Smooth muscle cell (in vitro differentiated cells): ENCODE data around the gene CLDN11. TPM values are rescaled to one million over a fixed set of nuclear protein-coding genes. Genes with fewer than 3 reads are reported as not detected.

ENCODE experiments used
- DNase-seq: peaks from one replicate; lab custom pipeline; 2025; ENCODE audit not compliant: unreplicated experiment; lab: John Stamatoyannopoulos, UW
- H2AFZ ChIP-seq: fragments of 200-600 bp; sonication (generic); 2 replicates; pipeline ENCODE4 v1.6.0; 2016; ENCODE audit warnings: antibody characterized with exemption, low read depth, mild to moderate bottlenecking
- H3F3A ChIP-seq: fragments of 200-600 bp; sonication (generic); 2 replicates; pipeline ENCODE4 v1.6.0; 2017; ENCODE audit warnings: antibody characterized with exemption, low read depth
- H3K27ac ChIP-seq: fragments of 200-600 bp; sonication (generic); 2 replicates; pipeline ENCODE4 v1.5.1; 2016; ENCODE audit warnings: low read depth, mild to moderate bottlenecking
- H3K27me3 ChIP-seq: fragments of 200-600 bp; sonication (generic); 2 replicates; pipeline ENCODE4 v1.6.1; 2016; ENCODE audit warnings: low read depth, mild to moderate bottlenecking
- H3K36me3 ChIP-seq: fragments of 200-600 bp; sonication (generic); 2 replicates; pipeline ENCODE4 v1.5.1; 2016; ENCODE audit warnings: low read depth
- H3K4me1 ChIP-seq: fragments of 200-600 bp; sonication (generic); 2 replicates; pipeline ENCODE4 v1.5.1; 2016; ENCODE audit warnings: low read depth
- H3K4me2 ChIP-seq: fragments of 200-600 bp; sonication (generic); 2 replicates; pipeline ENCODE4 v1.6.0; 2016; ENCODE audit warnings: mild to moderate bottlenecking
- H3K4me3 ChIP-seq: fragments of 200-600 bp; sonication (generic); 2 replicates; pipeline ENCODE4 v1.5.1; 2016; ENCODE audit warnings: mild to moderate bottlenecking
- H3K79me2 ChIP-seq: fragments of 200-600 bp; sonication (generic); 2 replicates; pipeline ENCODE4 v1.6.0; 2016; ENCODE audit warnings: low read depth, mild to moderate bottlenecking
- H3K9ac ChIP-seq: fragments of 200-600 bp; sonication (generic); 2 replicates; pipeline ENCODE4 v1.6.0; 2016; ENCODE audit warnings: low read depth
- H3K9me3 ChIP-seq: fragments of 200-600 bp; sonication (generic); replicated peaks from 2 replicates; pipeline ENCODE4 v1.5.1; 2016; ENCODE audit warnings: low read depth
- H4K20me1 ChIP-seq: fragments of 200-600 bp; sonication (generic); 2 replicates; pipeline ENCODE4 v1.6.0; 2016; ENCODE audit warnings: low read depth
- WGBS: methylation state at CpG from one replicate; pipeline ENCODE4 v1.1.7; 2016; ENCODE audit warnings: low lambda C conversion rate; 5-methylcytosine and 5-hydroxymethylcytosine counted together
- polyA plus RNA-seq: library from polyadenylated mRNA; unstranded; fragments of >200 nt; fragmentation: Nextera tagmentation; extraction: Ambion mirVana; gene quantifications from 2 replicates; pipeline ENCODE4 v1.2.1, GENCODE V29; 2016
- total RNA-seq: library from RNA; depleted of rRNA; stranded (reverse); fragments of >200 nt; gene quantifications from 2 replicates; pipeline ENCODE4 v1.2.3, GENCODE V29; 2014
- TF ChIP-seq, protein P1 (sequence below): fragments of 200-600 bp; sonication (generic); IDR thresholded peaks from 2 replicates; pipeline ENCODE4 v1.5.1; 2017; ENCODE audit warnings: borderline replicate concordance, mild to moderate bottlenecking, antibody characterized with exemption; ENCODE audit not compliant: insufficient read depth, poor library complexity, severe bottlenecking

CLDN11 gene
- total and polyA plus RNA-seq, 2 experiments from 2014 or later = 1.0 to 4.2 TPM

DNA sequence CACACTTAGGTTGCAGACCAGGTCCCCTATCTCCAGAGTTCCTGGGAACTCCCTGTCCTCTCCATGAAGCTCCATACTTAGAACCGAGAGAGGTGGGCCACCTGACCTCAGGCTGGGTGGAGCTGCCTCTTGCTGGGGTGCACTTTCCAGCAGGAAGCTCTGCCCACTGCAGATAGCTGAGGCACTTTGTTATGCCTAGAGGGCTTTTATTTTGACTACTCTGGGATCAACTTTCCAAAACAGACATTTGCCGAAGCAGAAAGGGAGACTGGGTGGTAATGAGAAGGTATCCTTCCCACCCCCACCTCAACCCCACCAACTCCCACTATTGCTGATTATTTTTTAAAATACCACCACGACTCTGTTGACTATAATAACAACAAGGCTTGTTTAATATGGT is 54.7 kb downstream of the CLDN11 start:
- Histone ChIP-seq H4K20me1 (no peaks in the 10 kb centered on the region), H3K36me3 (no peaks in the 10 kb centered on the region), H3K4me1 (peaks cover 10% of the 10 kb centered on the region), H3K4me2 (no peak overlapping the region), H3K4me3 (no peak overlapping the region), H3K79me2 (no peaks in the 10 kb centered on the region), H3K27me3 (no peaks in the 10 kb centered on the region), H2AFZ (no peak overlapping the region), H3K9me3 (no peaks in the 10 kb centered on the region), H3K27ac (no peak overlapping the region), H3F3A (peaks cover 3% of the 10 kb centered on the region), H3K9ac (no peak overlapping the region)
- 45% methylated on average over 3 of the region's 3 CpGs for WGBS
- TF ChIP-seq, protein P1, sequence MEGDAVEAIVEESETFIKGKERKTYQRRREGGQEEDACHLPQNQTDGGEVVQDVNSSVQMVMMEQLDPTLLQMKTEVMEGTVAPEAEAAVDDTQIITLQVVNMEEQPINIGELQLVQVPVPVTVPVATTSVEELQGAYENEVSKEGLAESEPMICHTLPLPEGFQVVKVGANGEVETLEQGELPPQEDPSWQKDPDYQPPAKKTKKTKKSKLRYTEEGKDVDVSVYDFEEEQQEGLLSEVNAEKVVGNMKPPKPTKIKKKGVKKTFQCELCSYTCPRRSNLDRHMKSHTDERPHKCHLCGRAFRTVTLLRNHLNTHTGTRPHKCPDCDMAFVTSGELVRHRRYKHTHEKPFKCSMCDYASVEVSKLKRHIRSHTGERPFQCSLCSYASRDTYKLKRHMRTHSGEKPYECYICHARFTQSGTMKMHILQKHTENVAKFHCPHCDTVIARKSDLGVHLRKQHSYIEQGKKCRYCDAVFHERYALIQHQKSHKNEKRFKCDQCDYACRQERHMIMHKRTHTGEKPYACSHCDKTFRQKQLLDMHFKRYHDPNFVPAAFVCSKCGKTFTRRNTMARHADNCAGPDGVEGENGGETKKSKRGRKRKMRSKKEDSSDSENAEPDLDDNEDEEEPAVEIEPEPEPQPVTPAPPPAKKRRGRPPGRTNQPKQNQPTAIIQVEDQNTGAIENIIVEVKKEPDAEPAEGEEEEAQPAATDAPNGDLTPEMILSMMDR = no peak
- no peak for DNase-seq

DNA sequence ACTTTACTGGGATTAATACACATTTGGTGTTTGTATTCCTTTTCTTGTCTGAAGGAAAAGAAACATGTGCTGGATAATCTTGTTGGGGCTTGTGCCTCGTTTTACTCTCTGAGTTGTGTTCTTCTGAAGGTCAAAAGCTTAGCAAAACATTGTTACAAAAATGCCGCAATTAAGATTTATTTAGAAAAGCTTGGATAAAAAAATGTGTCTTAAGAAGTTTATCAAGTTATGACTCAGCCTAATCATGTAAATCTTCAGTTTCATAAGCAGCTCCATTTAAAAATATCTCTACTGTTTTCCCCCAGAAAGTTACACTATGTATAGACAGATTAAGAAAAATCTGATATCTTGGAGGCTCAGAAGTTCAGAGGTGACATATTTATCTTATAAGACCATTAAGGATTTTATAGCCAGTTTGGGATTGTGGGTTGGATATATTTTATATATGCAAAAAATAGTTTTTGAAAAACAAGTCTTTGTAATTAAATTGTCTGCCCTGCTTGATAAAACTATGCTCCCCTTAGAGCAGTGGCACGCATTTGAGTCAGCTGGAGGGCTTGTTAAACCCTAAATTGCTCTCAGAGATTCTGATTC is 56.5 kb downstream of the CLDN11 start:
- TF ChIP-seq, protein P1 = no peak
- Histone ChIP-seq H3K27me3 (no peaks in the 10 kb centered on the region), H3K9me3 (no peaks in the 10 kb centered on the region), H3K4me3 (no peak overlapping the region), H2AFZ (no peak overlapping the region), H4K20me1 (no peaks in the 10 kb centered on the region), H3K27ac (no peak overlapping the region), H3K36me3 (no peaks in the 10 kb centered on the region), H3K4me2 (no peak overlapping the region), H3F3A (no peaks in the 10 kb centered on the region), H3K79me2 (no peaks in the 10 kb centered on the region), H3K9ac (no peak overlapping the region), H3K4me1 (peaks cover 4% of the 10 kb centered on the region)
- no peak for DNase-seq
- WGBS = 59% methylated on average over 3 of the region's 3 CpGs

DNA sequence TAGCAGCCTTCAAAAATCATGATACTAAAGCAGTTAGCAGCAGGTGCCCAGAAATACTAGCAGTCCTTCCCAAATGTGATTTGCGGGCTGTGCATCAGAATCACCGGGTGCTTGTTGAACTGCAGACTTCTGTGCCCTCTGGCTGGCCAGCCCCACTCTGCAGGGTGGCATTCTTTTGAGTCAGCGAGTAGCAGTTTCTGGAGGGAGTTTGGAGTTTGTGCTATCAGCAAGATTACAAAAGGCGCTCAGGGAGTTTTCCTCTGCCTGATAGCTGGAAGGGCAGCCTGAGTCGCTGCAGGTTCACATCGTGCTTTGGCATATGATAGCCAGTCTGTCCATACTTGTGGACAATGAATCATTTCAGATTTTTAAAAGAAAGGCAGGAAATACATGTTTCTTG is 57.6 kb downstream of the CLDN11 start:
- 55% methylated on average over 6 of the region's 6 CpGs for WGBS

More for the DNA sequence above, 57.6 kb downstream of the CLDN11 start:
- Histone ChIP-seq H3F3A (no peaks in the 10 kb centered on the region), H3K36me3 (no peaks in the 10 kb centered on the region), H3K9ac (no peak overlapping the region), H3K27me3 (no peaks in the 10 kb centered on the region), H3K4me2 (no peak overlapping the region), H3K9me3 (no peaks in the 10 kb centered on the region), H4K20me1 (no peaks in the 10 kb centered on the region), H2AFZ (no peak overlapping the region), H3K4me1 (no peaks in the 10 kb centered on the region), H3K27ac (no peak overlapping the region), H3K4me3 (no peak overlapping the region), H3K79me2 (no peaks in the 10 kb centered on the region)
- TF ChIP-seq, protein P1 = no peak
- no peak for DNase-seq
